Thymus (tissue), 11 donors: ENCODE measurements around the gene MRPL58. TPM values are rescaled to one million over a fixed set of nuclear protein-coding genes. Genes with fewer than 3 reads are reported as not detected.

Experiments
- DNase-seq, 9 donors: peaks; one replicate each; pipeline ENCODE4 v3.0.0-alpha.2; 2013; ENCODE audit warnings: low spot score in 9 of 9, low read depth in 6 of 9, missing footprints in 1 of 9
- H3K27ac ChIP-seq, 2 donors: one replicate each; pipeline ENCODE4 v1.5.1; 2013; ENCODE audit warnings: control low read depth in 1 of 2, low read depth in 1 of 2, low read length in 1 of 2, mild to moderate bottlenecking in 1 of 2, moderate library complexity in 1 of 2
- H3K27me3 ChIP-seq, 2 donors: one replicate each; pipeline ENCODE4 v1.5.1; 2013; ENCODE audit warnings: low read length in 1 of 2; ENCODE audit not compliant: control insufficient read depth in 2 of 2, insufficient read depth in 1 of 2
- H3K36me3 ChIP-seq, 2 donors: one replicate each; pipeline ENCODE4 v1.5.1; 2013; ENCODE audit warnings: low read length in 1 of 2, mild to moderate bottlenecking in 1 of 2, moderate library complexity in 1 of 2; ENCODE audit not compliant: control insufficient read depth in 2 of 2, insufficient read depth in 2 of 2
- H3K4me1 ChIP-seq, 2 donors: one replicate each; pipeline ENCODE4 v1.5.1; 2013; ENCODE audit warnings: low read length in 2 of 2; ENCODE audit not compliant: control insufficient read depth in 2 of 2, insufficient read depth in 2 of 2
- H3K4me3 ChIP-seq, 2 donors: one replicate each; pipeline ENCODE4 v1.5.1; 2013; ENCODE audit warnings: low read length in 2 of 2, control low read depth in 1 of 2, mild to moderate bottlenecking in 1 of 2
- H3K9me3 ChIP-seq, 2 donors: one replicate each; pipeline ENCODE4 v1.5.1; 2013; ENCODE audit warnings: low read length in 1 of 2, mild to moderate bottlenecking in 1 of 2; ENCODE audit not compliant: control insufficient read depth in 2 of 2, insufficient read depth in 1 of 2
- WGBS: extraction: QIAGEN DNeasy Blood & Tissue Kit; methylation state at CpG from one replicate; pipeline ENCODE4 v1.1.7; 2013; 5-methylcytosine and 5-hydroxymethylcytosine counted together
- polyA plus RNA-seq: library from polyadenylated mRNA; stranded (reverse); fragments of 200-250 nt; gene quantifications from one replicate; pipeline ENCODE4 v1.2.3, GENCODE V29; 2013
- total RNA-seq: library from RNA; stranded (reverse); fragments of 120-200 nt; gene quantifications from one replicate; pipeline ENCODE4 v1.2.4, GENCODE V29; 2013
- donor health status: healthy.

Gene MRPL58
- total and polyA plus RNA-seq, 2 donors = 35.7 to 40.9 TPM

DNA sequence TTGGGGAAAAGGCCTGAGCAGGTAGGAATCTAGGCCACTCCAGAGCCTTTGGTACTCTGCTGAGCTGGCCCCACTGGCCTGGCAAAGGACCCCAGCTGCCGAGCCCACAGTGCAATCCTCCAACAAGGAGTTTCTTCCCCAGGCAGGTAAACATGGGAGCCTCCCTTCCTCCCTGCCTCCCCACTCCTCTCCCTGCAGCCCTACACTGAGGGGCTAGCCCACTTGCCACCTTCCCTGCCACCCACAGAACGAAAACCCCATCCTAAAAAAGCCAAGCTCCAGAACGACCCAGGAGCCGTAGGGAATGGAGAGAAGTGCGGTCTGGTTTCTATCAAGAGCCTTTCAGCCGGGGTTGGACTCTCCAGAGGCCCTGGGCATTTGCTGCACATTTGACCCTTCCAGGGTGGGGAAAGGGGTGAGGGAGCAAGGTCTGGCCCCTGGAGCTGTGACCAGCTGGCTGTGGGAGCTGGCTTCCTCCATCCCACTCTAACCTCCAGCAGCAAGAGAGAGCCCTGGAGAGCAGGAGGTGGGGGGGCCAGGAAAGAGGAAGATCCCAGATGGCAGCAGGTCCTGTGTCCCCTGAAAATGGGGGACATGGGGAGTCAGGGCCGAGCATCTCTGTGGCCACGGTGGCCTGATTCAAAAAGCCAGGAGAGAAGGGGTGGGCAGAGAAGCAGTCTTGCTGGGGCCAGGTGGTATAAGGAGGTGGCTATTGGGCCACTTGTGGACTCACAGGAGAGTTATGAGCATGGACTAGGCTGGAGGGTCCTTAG is 41.2 kb upstream of the MRPL58 start:
- no peak for DNase-seq
- Histone ChIP-seq H3K36me3 (no peaks in the 10 kb centered on the region), H3K4me3 (no peak overlapping the region), H3K27me3 (peaks cover 2 to 52% of the 10 kb centered on the region in 2 donors), H3K27ac (no peak overlapping the region), H3K9me3 (no peaks in the 10 kb centered on the region), H3K4me1 (peaks cover 6 to 16% of the 10 kb centered on the region in 2 donors)
- WGBS = 97% methylated on average over 8 of the region's 8 CpGs

DNA sequence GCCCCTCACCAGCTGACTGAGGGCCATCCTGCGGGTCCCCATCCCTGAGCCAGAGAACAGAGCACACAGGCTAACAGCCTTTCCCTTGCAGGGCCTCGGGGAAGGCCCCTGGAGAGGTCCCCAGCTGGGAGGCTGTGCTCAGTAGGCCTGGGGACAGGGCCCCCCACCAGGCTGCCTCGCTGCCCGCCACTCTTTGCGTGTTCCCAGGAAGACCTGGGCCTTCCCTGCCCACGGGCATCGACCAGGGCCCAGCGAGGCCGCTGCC is 40.7 kb upstream of the MRPL58 start:
- no peaks in the 10 kb centered on the region for H3K9me3 ChIP-seq
- H3K4me1 ChIP-seq = peaks cover 6 to 16% of the 10 kb centered on the region in 2 donors
- H3K36me3 ChIP-seq = no peaks in the 10 kb centered on the region
- peak overlapping the region; percentile 46 to 56 for H3K4me3 ChIP-seq
- DNase-seq = no peak
- H3K27ac ChIP-seq = no peak overlapping the region
- WGBS = 59% methylated on average over 9 of the region's 9 CpGs
- H3K27me3 ChIP-seq = peaks cover 2 to 53% of the 10 kb centered on the region in 2 donors

DNA sequence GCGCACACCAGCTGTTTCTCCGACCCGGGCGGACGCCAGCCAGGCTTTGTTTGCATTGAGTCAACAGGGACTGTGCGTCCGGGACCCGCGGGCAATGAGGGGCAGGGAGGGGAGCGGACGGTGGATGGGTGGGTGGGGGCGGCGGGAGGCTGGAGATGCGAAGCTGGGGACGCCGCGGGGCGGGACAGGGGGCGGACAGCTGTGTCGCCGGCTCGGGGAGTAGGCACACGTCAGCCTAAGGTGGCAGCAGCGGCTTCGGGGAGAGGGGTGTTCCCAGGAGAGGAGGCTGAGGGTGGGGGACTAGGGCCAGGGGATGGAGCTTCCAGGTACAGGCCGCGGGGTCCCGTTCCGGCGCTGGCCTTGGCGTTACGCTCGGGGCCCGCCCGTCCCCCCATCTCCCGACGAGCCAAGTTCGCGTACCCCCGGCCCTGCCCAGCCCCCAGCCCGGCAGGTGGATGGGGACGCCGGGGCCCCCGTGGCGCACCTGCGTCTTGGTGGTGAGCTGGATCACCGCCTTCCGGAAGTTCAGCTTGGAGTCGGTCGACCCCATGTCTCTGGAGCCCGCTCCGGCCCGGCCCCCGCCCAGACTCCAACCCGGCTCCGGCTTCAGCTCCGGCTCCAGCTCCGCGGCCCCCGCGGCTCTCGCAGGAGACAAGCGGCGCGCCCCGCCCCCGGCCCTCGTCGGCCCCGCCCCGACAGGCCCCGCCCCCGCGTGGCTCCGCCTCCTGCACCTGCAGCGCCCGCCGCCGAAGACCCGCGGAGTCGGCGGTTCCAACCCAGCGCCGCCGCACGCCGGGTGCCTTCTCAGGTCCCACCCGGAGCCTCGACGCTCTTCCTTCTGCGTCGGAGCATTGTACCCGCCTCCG is 40.1 kb upstream of the MRPL58 start, which contains the start of gene HID1:
Gene HID1, minus strand, starts transcription at position 653 of the 866 bp plus-strand sequence. Its CDS starts 103 bp downstream, at position 550.
- peak within 1 kb of the TSS; percentile 46 to 56 for H3K4me3 ChIP-seq
- H3K27ac ChIP-seq = peak within 1 kb of the TSS in 1 of 2 donors; percentile 32
- no peaks in the 10 kb centered on the region for H3K36me3 ChIP-seq
- H3K4me1 ChIP-seq = peaks cover 6 to 16% of the 10 kb centered on the region in 2 donors
- WGBS = 4% methylated on average over 95 of the region's 95 CpGs
- H3K9me3 ChIP-seq = no peaks in the 10 kb centered on the region
- peaks cover 2 to 53% of the 10 kb centered on the region in 2 donors for H3K27me3 ChIP-seq
- DNase-seq = peak in 7 of 9 donors; percentile 56 to 90 (median 78)

DNA sequence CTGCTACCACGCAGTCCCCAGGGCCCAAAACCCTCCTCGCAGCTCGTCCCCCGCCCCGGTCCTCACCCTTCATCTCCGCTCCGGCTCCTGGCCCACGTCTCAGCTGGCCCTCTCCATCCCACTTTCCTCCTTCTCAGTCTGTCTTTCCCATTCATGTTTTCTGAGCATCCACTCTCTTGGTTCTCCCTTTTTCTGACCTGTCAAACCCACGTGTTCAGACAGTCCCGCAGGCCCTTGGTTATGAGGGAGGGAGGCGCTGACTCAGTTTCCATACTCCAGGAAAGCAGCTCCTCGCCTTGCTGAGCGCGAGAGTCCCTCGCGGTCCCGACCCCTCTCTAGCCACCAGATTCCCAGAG is 39.5 kb upstream of the MRPL58 start:
- Histone ChIP-seq H3K4me1 (peaks cover 6 to 16% of the 10 kb centered on the region in 2 donors), H3K4me3 (peak overlapping the region; percentile 32 to 56), H3K27ac (peak overlapping the region in 1 of 2 donors; percentile 32), H3K9me3 (no peaks in the 10 kb centered on the region), H3K36me3 (no peaks in the 10 kb centered on the region), H3K27me3 (peaks cover 2 to 54% of the 10 kb centered on the region in 2 donors)
- no peak for DNase-seq
- WGBS = 14% methylated on average over 17 of the region's 17 CpGs

DNA sequence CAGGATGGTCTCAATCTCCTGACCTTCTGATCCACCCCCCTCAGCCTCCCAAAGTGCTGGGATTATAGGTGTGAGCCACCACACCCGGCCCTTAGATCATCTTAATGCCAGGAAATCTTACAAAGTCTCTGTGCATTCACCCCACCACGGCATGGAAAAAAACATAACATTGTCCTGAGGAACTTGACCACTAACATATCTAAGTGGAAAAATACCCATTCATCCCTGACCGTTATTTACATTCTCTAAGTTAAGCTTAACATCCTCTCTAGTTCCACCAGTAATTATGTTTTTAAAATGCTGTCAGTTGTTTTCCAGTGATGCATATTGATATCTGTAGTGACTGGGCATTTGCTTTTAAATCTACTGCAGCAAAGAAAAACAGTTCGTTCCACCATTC is 36.5 kb upstream of the MRPL58 start:
- H3K27me3 ChIP-seq = peaks cover 2 to 70% of the 10 kb centered on the region in 2 donors
- H3K9me3 ChIP-seq = no peaks in the 10 kb centered on the region
- no peak overlapping the region for H3K27ac ChIP-seq
- no peak overlapping the region for H3K4me3 ChIP-seq
- peaks cover 6 to 16% of the 10 kb centered on the region in 2 donors for H3K4me1 ChIP-seq
- 88% methylated on average over 4 of the region's 4 CpGs for WGBS
- H3K36me3 ChIP-seq = no peaks in the 10 kb centered on the region
- DNase-seq = no peak

DNA sequence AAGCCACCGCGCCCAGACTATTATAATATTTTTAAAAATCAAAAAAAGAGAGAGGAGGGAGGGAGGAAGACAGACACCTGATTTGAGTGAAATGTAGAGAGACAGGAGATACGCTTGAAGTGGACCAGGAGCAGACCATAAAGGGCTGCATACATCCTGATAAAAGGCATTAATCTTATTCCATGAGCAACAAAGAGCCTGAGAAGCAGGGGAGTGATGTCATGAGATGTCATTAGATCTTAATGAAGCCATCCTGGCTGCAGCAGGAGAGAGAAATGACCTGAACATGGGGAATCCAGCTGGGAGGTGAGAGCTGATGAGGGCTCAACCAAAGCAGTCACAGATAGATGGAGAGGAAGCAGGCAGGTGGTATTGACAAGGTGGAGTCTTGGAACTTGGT is 34.7 kb upstream of the MRPL58 start:
- no peaks in the 10 kb centered on the region for H3K36me3 ChIP-seq
- no peak for DNase-seq
- H3K4me3 ChIP-seq = no peak overlapping the region
- no peaks in the 10 kb centered on the region for H3K9me3 ChIP-seq
- H3K27me3 ChIP-seq = peaks cover 7 to 71% of the 10 kb centered on the region in 2 donors
- H3K4me1 ChIP-seq = peaks cover 18 to 19% of the 10 kb centered on the region in 2 donors
- H3K27ac ChIP-seq = no peak overlapping the region
- 93% methylated on average over 3 of the region's 3 CpGs for whole genome bisulfite sequencing

DNA sequence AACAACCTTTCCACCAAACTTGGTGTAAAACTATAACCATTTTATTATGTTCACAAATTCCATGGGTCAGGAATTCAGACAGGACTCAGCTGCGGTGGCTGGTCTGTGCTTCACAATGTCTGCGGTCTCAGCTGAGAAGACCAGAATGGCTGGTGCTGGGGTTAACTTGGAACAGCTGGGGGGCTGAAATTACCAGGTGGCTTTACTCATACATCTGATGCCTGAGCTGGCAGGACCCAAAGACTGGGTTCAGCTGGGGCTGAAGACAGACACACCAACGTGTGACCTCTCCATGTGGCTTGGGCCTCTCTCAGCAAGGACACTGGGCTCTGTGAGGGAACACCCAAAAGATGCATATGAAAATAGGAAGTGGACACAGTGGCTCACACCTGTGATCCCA is 34.2 kb upstream of the MRPL58 start:
- Histone ChIP-seq H3K4me1 (peaks cover 13 to 15% of the 10 kb centered on the region in 2 donors), H3K4me3 (no peak overlapping the region), H3K27ac (no peak overlapping the region), H3K36me3 (no peaks in the 10 kb centered on the region), H3K9me3 (no peaks in the 10 kb centered on the region), H3K27me3 (peaks cover 7 to 71% of the 10 kb centered on the region in 2 donors)
- WGBS = 87% methylated on average over 3 of the region's 3 CpGs
- no peak for DNase-seq

DNA sequence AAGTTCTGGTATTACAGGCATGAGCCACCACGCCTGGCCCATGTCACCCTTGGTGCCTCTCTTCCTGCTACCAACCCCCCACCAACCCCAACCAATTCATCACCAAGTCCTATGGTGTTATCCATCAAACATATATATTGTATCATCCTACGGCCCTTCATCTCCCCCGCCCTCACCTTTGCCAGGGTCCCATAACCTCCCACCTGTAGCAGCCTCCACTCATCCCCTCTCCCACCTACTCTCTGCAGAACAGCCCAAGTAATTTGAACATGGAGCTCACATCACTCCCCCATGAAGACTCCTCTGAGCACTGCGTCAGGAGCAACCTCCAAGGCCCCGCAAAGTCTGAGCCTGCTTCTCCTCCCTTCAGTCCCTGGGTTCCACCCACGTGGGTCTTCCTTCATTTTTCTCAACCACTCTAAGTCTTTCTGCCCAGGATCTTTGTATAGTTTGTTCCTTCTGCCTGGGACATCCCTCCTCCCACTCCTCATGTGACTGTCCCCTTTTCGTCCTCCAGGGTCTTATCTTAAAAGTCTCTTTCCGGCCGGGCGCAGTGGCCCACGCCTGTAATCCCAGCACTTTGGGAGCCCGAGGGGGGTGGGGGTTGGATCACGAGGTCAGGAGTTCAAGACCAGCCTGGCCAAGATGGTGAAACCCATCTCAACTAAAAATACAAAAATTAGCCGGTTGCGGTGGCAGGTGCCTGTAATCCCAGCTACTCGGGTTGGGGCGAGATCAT is 32.9 kb upstream of the MRPL58 start:
- Histone ChIP-seq H3K4me1 (peaks cover 12 to 14% of the 10 kb centered on the region in 2 donors), H3K9me3 (no peaks in the 10 kb centered on the region), H3K4me3 (no peak overlapping the region), H3K36me3 (no peaks in the 10 kb centered on the region), H3K27ac (no peak overlapping the region), H3K27me3 (peaks cover 7 to 71% of the 10 kb centered on the region in 2 donors)
- WGBS = 90% methylated on average over 17 of the region's 17 CpGs
- no peak for DNase-seq
